BJ (cell line): ENCODE measurements around the gene PRPS1. TPM values are rescaled to one million over a fixed set of nuclear protein-coding genes. Genes with fewer than 3 reads are reported as not detected.

Experiments used
- CTCF ChIA-PET: fragments of 350-600 bp; formaldehyde crosslinking; extraction: SDS; loops from one replicate; lab custom pipeline; 2021; ENCODE audit warnings: antibody characterized with exemption, inconsistent platforms; lab: Yijun Ruan, JAX
- POLR2A ChIA-PET: fragments of 300-600 bp; sonication (Branson Sonifier 250); formaldehyde crosslinking; extraction: SDS; loops from one replicate; lab custom pipeline; 2021; ENCODE audit warnings: antibody characterized with exemption; lab: Charles Lee
- DNase-seq: peaks from one replicate; pipeline ENCODE4 v3.0.0-alpha.2; 2011; ENCODE audit warnings: low read depth
- H3K27me3 ChIP-seq: 2 replicates; pipeline ENCODE4 v1.6.0; 2011; ENCODE audit warnings: low read length; ENCODE audit not compliant: control insufficient read depth, insufficient read depth
- H3K36me3 ChIP-seq: 2 replicates; pipeline ENCODE4 v1.5.1; 2011; ENCODE audit warnings: low read length; ENCODE audit not compliant: control insufficient read depth, insufficient read depth
- H3K4me3 ChIP-seq: 2 replicates; pipeline ENCODE4 v1.5.1; 2011; ENCODE audit warnings: low read depth, mild to moderate bottlenecking, control low read depth, low read length
- polyA plus RNA-seq: library from polyadenylated mRNA; depleted of rRNA; stranded (reverse); fragments of >200 nt; gene quantifications from 2 replicates; pipeline ENCODE4 v1.2.3, GENCODE V29; 2011
- TF ChIP-seq, protein P1 (sequence below): IDR thresholded peaks from 2 replicates; pipeline ENCODE4 v1.5.1; 2011; ENCODE audit warnings: low read depth, mild to moderate bottlenecking, control low read depth, inconsistent platforms, low read length, moderate library complexity; ENCODE audit not compliant: insufficient read depth

Gene PRPS1
- polyA plus RNA-seq, 1 experiment: 50.1 TPM

- no peaks in the 10 kb centered on the region for H3K27me3 ChIP-seq
- TF ChIP-seq, protein P1, sequence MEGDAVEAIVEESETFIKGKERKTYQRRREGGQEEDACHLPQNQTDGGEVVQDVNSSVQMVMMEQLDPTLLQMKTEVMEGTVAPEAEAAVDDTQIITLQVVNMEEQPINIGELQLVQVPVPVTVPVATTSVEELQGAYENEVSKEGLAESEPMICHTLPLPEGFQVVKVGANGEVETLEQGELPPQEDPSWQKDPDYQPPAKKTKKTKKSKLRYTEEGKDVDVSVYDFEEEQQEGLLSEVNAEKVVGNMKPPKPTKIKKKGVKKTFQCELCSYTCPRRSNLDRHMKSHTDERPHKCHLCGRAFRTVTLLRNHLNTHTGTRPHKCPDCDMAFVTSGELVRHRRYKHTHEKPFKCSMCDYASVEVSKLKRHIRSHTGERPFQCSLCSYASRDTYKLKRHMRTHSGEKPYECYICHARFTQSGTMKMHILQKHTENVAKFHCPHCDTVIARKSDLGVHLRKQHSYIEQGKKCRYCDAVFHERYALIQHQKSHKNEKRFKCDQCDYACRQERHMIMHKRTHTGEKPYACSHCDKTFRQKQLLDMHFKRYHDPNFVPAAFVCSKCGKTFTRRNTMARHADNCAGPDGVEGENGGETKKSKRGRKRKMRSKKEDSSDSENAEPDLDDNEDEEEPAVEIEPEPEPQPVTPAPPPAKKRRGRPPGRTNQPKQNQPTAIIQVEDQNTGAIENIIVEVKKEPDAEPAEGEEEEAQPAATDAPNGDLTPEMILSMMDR: peak; percentile 39
- ChIA-PET POLR2A (no interaction called here), CTCF (interaction anchor here (0.6 to 1.7 kb wide), 4 partner anchors 19 to 147 kb away, joined by 3 to 4 read pairs (median 4); partner anchors contain the start of gene TSC22D3)
- no peaks in the 10 kb centered on the region for H3K36me3 ChIP-seq
- peak overlapping the region; percentile 56 for H3K4me3 ChIP-seq
- DNase-seq: no peak
Measured at GRCh38 chrX:107629540-107629909, 1.2 kb downstream of the PRPS1 start.

GRCh38 chrX:107630031-107630689 lies 1.9 kb downstream of the PRPS1 start:
- Histone ChIP-seq H3K36me3 (no peaks in the 10 kb centered on the region), H3K27me3 (no peaks in the 10 kb centered on the region), H3K4me3 (peak overlapping the region; percentile 18)
- CTCF ChIA-PET: interaction anchor here (0.8 to 1.7 kb wide), 5 partner anchors 30 to 93 kb away, joined by 3 to 4 read pairs (median 3); no protein-coding TSS in a partner anchor
- TF ChIP-seq, protein P1: no peak
- no peak for DNase-seq
- POLR2A ChIA-PET: interaction anchor here (0.6 kb wide), 1 partner anchor 13 kb away, joined by 3 read pairs; no protein-coding TSS in a partner anchor

DNA sequence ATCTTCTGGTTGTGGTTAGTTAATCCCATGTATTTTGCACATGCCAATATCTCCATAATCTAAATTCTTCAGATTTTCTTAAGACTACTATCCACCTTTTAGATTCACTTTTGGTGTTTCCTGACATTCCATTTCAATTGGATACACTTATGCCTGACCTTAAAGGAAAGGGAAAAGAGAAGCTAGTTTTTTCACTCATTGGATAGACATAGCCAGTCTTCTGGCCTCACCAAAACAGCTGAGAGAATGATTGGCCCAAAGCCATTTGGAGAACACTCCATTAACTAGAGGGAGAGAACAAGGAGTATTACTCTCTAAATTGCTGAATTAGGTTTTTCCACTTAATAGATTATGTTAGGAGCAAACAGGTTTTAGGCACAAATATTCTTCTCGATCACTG lies 4.0 kb downstream of the PRPS1 start:
- no peak for DNase-seq
- ChIA-PET CTCF (interaction anchor here (1.1 to 2.4 kb wide), 4 partner anchors 23 to 607 kb away, joined by 3 to 8 read pairs (median 4); no protein-coding TSS in a partner anchor), POLR2A (no interaction called here)
- TF ChIP-seq, protein P1: no peak
- H3K27me3 ChIP-seq: no peaks in the 10 kb centered on the region
- H3K36me3 ChIP-seq: no peaks in the 10 kb centered on the region
- no peak overlapping the region for H3K4me3 ChIP-seq

GRCh38 chrX:107646735-107647134 lies 18.4 kb downstream of the PRPS1 start:
- Histone ChIP-seq H3K27me3 (no peaks in the 10 kb centered on the region), H3K36me3 (peaks cover 1% of the 10 kb centered on the region), H3K4me3 (no peak overlapping the region)
- TF ChIP-seq, protein P1: no peak
- ChIA-PET POLR2A (no interaction called here), CTCF (interaction anchor here (0.8 kb wide), 1 partner anchor 131 kb away, joined by 3 read pairs; the partner anchor contains the start of gene NCBP2L)
- DNase-seq: no peak

DNA sequence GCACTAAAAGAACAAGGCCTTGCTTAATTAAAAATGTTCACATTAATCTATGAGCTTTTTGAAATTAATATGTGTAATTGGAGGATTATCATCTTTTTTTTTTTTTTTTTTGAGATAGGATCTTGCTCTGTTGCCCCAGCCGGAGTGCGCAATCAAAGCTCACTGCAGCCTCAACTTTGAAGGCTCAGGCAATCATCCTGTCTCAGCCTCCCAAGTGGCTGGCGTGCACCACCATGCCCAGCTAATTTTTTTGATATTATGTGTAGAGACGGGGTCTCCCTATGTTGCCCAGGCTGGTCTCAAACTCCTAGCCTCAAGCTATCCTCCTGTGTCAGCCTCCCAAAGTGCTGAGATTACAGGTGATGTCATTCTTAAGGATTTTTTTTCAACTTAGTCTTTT lies 20.0 kb downstream of the PRPS1 start:
- no peak overlapping the region for H3K4me3 ChIP-seq
- ChIA-PET POLR2A (no interaction called here), CTCF (interaction anchor here (0.6 kb wide), 2 partner anchors 19 to 63 kb away, joined by 3 to 4 read pairs; no protein-coding TSS in a partner anchor)
- H3K27me3 ChIP-seq: no peaks in the 10 kb centered on the region
- TF ChIP-seq, protein P1: no peak
- no peak for DNase-seq
- H3K36me3 ChIP-seq: peaks cover 1% of the 10 kb centered on the region
